Type B pancreatic cell (in vitro differentiated cells): ENCODE data around the gene KRT9. TPM values are rescaled to one million over a fixed set of nuclear protein-coding genes. Genes with fewer than 3 reads are reported as not detected.
"Not testable (repeated sequence)": the region's sequence is repeated elsewhere in the genome, so short reads cannot be mapped to it uniquely, and the experiment has no call there.

ENCODE experiments used
- DNase-seq: peaks from one replicate; pipeline ENCODE4 v3.0.0; 2021; ENCODE audit warnings: mixed read lengths; ENCODE audit not compliant: unreplicated experiment; ENCODE audit errors: extremely low spot score
- H3K27ac Mint-ChIP-seq: 2 replicates; pipeline ENCODE4 v1.8.0; 2021; ENCODE audit warnings: mild to moderate bottlenecking, mixed read lengths
- H3K27me3 Mint-ChIP-seq: 2 replicates; pipeline ENCODE4 v1.8.0; 2021; ENCODE audit warnings: mixed read lengths
- H3K36me3 Mint-ChIP-seq: 2 replicates; pipeline ENCODE4 v1.8.0; 2021; ENCODE audit warnings: mixed read lengths
- H3K4me1 Mint-ChIP-seq: one replicate; pipeline ENCODE4 v1.8.0; 2021; ENCODE audit warnings: mixed read lengths; ENCODE audit not compliant: unreplicated experiment
- H3K4me3 Mint-ChIP-seq: 2 replicates; pipeline ENCODE4 v1.8.0; 2021; ENCODE audit warnings: mild to moderate bottlenecking, mixed read lengths
- H3K9me3 Mint-ChIP-seq: 2 replicates; pipeline ENCODE4 v1.8.0; 2021; ENCODE audit warnings: mixed read lengths
- total RNA-seq: library from RNA; stranded (reverse); gene quantifications from 2 replicates; pipeline ENCODE4 v1.2.1, GENCODE V29; 2021; ENCODE audit warnings: low replicate concordance
- TF ChIP-seq, protein P1 (sequence below): fragments of 200-600 bp; sonication (generic); conservative IDR thresholded peaks from 2 replicates; pipeline ENCODE4 v1.5.0; 2021; ENCODE audit warnings: antibody characterized with exemption, mild to moderate bottlenecking

Gene KRT9
- total RNA-seq, 1 donor from 2014 or later, result 0.85 TPM

DNA sequence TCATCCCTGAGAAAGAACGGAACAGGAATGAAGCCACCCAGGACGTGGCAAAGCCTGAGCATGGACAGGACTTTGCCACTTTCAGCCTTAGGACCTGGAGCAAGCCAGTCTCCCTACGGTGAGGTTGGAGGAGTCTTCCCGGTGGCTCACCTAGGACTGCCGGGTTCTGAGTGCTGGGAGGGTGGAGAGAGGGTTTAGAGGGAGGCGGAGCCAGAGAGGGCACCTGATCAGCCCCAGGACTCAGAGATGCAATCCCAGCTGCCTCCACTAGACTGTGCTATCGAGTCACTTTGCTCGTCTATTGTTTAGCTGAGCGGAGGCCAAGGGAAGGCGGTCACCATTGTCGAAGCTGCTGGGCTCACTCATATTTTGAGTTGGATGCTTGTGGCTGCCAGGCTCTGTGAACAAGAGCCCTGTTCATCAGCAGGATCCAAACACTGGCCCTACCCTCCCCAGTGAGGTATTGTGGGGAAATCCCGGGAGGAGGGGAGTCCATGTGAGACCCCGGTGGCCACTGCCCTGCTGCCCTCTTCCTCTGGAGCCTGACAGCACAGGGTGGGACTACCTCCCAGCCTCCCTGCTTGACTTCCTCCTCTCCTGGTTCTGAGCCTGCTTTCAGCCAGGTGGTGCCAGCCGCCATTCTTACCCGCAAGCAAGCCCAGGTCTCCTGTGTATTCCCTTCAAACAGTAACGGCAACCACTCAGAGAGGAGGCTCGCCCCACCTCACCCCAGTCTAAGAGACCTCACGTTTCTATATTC, 7.8 kb upstream of the KRT9 start:
- peak overlapping the region; percentile 94 for H3K27ac Mint-ChIP-seq
- peak; percentile 83 for DNase-seq
- no peaks in the 10 kb centered on the region for H3K27me3 Mint-ChIP-seq
- H3K4me1 Mint-ChIP-seq, result no peaks in the 10 kb centered on the region
- H3K9me3 Mint-ChIP-seq, result peaks cover 5% of the 10 kb centered on the region
- H3K4me3 Mint-ChIP-seq, result peak overlapping the region; percentile 54
- no peaks in the 10 kb centered on the region for H3K36me3 Mint-ChIP-seq
- TF ChIP-seq, protein P1, sequence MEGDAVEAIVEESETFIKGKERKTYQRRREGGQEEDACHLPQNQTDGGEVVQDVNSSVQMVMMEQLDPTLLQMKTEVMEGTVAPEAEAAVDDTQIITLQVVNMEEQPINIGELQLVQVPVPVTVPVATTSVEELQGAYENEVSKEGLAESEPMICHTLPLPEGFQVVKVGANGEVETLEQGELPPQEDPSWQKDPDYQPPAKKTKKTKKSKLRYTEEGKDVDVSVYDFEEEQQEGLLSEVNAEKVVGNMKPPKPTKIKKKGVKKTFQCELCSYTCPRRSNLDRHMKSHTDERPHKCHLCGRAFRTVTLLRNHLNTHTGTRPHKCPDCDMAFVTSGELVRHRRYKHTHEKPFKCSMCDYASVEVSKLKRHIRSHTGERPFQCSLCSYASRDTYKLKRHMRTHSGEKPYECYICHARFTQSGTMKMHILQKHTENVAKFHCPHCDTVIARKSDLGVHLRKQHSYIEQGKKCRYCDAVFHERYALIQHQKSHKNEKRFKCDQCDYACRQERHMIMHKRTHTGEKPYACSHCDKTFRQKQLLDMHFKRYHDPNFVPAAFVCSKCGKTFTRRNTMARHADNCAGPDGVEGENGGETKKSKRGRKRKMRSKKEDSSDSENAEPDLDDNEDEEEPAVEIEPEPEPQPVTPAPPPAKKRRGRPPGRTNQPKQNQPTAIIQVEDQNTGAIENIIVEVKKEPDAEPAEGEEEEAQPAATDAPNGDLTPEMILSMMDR, result peak; percentile 81

DNA sequence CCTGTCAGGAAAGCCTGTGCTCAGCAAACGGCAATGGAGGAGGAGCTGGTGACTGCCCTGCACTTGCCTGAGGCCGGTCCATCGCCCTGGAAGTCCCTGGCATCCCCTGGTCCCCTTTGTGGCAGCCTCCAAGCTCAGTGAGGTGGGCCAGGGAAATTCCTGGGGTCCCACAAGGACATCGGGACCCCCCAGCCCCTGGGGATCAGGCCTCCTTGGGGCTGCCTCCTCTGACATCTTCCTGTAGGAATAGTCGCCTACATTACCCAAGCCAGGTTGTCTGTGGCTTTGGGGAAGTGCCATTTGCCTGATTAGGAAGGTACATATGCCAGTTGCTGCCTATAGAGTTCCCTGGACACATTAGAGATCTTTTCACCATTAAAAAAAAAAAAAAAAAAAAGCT, 7.1 kb upstream of the KRT9 start:
- Mint-ChIP-seq H3K36me3 (no peaks in the 10 kb centered on the region), H3K4me1 (no peaks in the 10 kb centered on the region), H3K9me3 (peaks cover 5% of the 10 kb centered on the region), H3K27me3 (no peaks in the 10 kb centered on the region), H3K27ac (peak overlapping the region; percentile 94), H3K4me3 (peak overlapping the region; percentile 54)
- TF ChIP-seq, protein P1, result no peak
- DNase-seq, result no peak

DNA sequence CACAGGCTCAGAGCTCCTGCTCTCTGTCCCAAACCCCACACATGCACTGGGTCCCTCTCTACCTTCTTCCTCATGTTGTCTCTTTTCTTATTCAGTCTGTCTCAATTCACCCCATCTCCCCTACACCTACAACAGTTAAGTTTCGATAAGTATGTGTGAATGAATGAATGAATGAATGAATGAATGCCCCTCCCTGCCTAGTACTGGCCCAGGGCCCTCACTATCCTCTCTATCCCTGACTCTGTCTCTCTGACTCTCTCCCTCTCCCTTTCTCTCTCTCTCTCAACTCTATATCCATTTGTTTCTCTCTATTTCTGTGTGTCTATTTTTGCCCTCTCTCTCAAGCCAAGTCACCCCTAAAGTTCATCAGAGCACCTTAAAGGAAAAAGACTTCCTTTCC, 6.7 kb upstream of the KRT9 start:
- Mint-ChIP-seq H3K27me3 (peaks cover 2% of the 10 kb centered on the region), H3K36me3 (no peaks in the 10 kb centered on the region), H3K9me3 (peaks cover 5% of the 10 kb centered on the region), H3K27ac (peak overlapping the region; percentile 50), H3K4me1 (no peaks in the 10 kb centered on the region), H3K4me3 (peak overlapping the region; percentile 3)
- DNase-seq, result no peak
- TF ChIP-seq, protein P1, result no peak

DNA sequence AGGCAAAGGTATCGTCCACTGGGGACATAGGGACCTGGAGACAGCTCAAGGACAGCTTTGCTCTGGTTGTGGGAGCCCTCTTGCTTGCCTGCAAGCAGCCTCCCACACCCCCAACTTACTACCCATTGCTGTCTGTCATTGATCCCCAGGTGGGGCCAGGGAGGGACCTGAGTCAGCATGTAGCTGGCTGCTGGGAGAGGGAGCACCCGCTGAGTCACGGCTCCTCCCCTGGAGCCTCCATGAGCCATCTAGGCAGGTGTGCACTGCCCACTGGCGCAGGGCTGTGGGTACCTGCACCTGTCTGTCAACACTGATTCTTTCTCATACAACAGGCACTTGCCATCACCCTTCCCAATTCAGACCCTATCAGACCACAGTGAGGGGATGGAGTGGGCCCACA, 4.9 kb upstream of the KRT9 start:
- not testable (repeated sequence) for DNase-seq, H3K9me3 Mint-ChIP-seq, H3K4me1 Mint-ChIP-seq, H3K36me3 Mint-ChIP-seq, H3K4me3 Mint-ChIP-seq, H3K27ac Mint-ChIP-seq
- H3K27me3 Mint-ChIP-seq, result peaks cover 14% of the 10 kb centered on the region

- Mint-ChIP-seq H3K27ac (no peak overlapping the region), H3K36me3 (peaks cover 4% of the 10 kb centered on the region), H3K4me3 (no peak overlapping the region), H3K27me3 (peaks cover 27% of the 10 kb centered on the region), H3K4me1 (no peaks in the 10 kb centered on the region), H3K9me3 (no peaks in the 10 kb centered on the region)
- TF ChIP-seq, protein P1, result no peak
- no peak for DNase-seq
Observed at GRCh38 chr17:41575336-41575735, 3.5 kb upstream of the KRT9 start.

DNA sequence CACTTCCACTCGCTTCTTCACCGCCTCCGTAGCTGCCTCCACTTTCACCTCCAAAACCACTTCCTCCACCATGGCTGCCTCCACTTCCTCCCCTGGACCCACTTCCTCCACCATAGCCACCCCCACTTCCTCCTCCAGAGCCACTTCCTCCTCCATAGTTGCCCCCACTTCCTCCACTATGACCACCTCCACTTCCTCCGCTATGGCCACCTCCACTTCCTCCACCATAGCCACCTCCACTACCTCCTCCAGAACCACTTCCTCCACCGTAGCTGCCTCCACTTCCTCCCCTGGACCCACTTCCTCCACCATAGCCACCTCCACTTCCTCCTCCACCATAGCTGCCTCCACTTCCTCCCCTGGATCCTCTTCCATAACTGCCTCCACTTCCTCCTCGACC, 4.5 kb downstream of the KRT9 start:
- H3K36me3 Mint-ChIP-seq, result no peaks in the 10 kb centered on the region
- no peak overlapping the region for H3K4me3 Mint-ChIP-seq
- no peak for DNase-seq
- H3K27ac Mint-ChIP-seq, result no peak overlapping the region
- peaks cover 8% of the 10 kb centered on the region for H3K4me1 Mint-ChIP-seq
- no peaks in the 10 kb centered on the region for H3K9me3 Mint-ChIP-seq
- TF ChIP-seq, protein P1, result no peak
- peaks cover 33% of the 10 kb centered on the region for H3K27me3 Mint-ChIP-seq
